Body of pancreas (tissue), 4 donors: Measurements from ENCODE around the gene PCGF5. TPM values are rescaled to one million over a fixed set of nuclear protein-coding genes. Genes with fewer than 3 reads are reported as not detected.
"Not testable (repeated sequence)": the region's sequence is repeated elsewhere in the genome, so short reads cannot be mapped to it uniquely, and the experiment has no call there.

ENCODE experiments used
- ATAC-seq: fragments of 150-250 bp; one replicate; pipeline ENCODE4 v1.9.1; 2016
- DNase-seq, 4 donors: peaks; one replicate each; pipeline ENCODE4 v3.0.0-alpha.2; 2019
- H3K27ac ChIP-seq, 4 donors: fragments of 200-600 bp; sonication (generic); 1 replicate in 3 of 4; 2 replicates in 1 of 4; pipeline versions ENCODE4 v1.5.1 to v1.6.1; 2016 to 2019; ENCODE audit warnings: mild to moderate bottlenecking in 1 of 4, mixed read lengths in 1 of 4, moderate library complexity in 1 of 4
- H3K27me3 ChIP-seq, 2 donors: fragments of 200-600 bp; sonication (generic); one replicate each; pipeline ENCODE4 v1.6.0; 2016; ENCODE audit warnings: mild to moderate bottlenecking in 1 of 2
- H3K36me3 ChIP-seq, 2 donors: fragments of 200-600 bp; sonication (generic); replicated peaks in 1 of 2; 2 replicates each; pipeline ENCODE4 v1.5.1; 2016; ENCODE audit warnings: low read depth in 2 of 2; ENCODE audit not compliant: insufficient read depth in 1 of 2
- H3K4me1 ChIP-seq: fragments of 200-600 bp; sonication (generic); one replicate; pipeline ENCODE4 v1.6.0; 2016
- H3K4me3 ChIP-seq, 2 donors: fragments of 200-600 bp; sonication (generic); 1 replicate in 1 of 2; 2 replicates in 1 of 2; pipeline ENCODE4 v1.5.1; 2016 to 2019
- H3K9me3 ChIP-seq, 3 donors: fragments of 200-600 bp; sonication (generic); 1 replicate in 2 of 3; 2 replicates in 1 of 3; pipeline ENCODE4 v1.5.1; 2016
- CTCF ChIP-seq, 7 experiments: fragments of 450-650 bp in 4 of 7; fragments of 200-600 bp in 3 of 7; sonication (generic) in 3 of 7; IDR thresholded peaks; one replicate each; pipeline ENCODE4 v1.5.1; 2016 to 2019; ENCODE audit warnings: antibody characterized with exemption in 7 of 7
- POLR2A ChIP-seq, 3 donors: fragments of 450-650 bp; IDR thresholded peaks; one replicate each; pipeline ENCODE4 v1.6.1; 2016; ENCODE audit warnings: antibody characterized with exemption in 3 of 3, mild to moderate bottlenecking in 2 of 3
- WGBS, 2 donors: methylation state at CpG; one replicate each; pipeline ENCODE4 v1.1.5; 2017; 5-methylcytosine and 5-hydroxymethylcytosine counted together
- intact Hi-C: fragments of 100-400 bp; cut with DNase I; formaldehyde crosslinking; loops from one replicate; pipeline ENCODE4 v1.15.1; 2023
- total RNA-seq, 2 donors: library from RNA; depleted of rRNA; stranded (reverse); fragments of >200 nt; gene quantifications; one replicate each; pipeline ENCODE4 v1.1.0, GENCODE V29; 2016

Gene PCGF5
- total RNA-seq, 2 donors from 2014 or later, result 25.7 to 33.3 TPM

GRCh38 chr10:91295346-91295745 lies 74.9 kb downstream of the PCGF5 start:
- Histone ChIP-seq H3K36me3 (no peaks in the 10 kb centered on the region), H3K9me3 (no peaks in the 10 kb centered on the region), H3K4me3 (no peak overlapping the region), H3K4me1 (peaks cover 13% of the 10 kb centered on the region), H3K27ac (no peak overlapping the region), H3K27me3 (no peaks in the 10 kb centered on the region)
- whole genome bisulfite sequencing, 2 donors, result 78 to 79% methylated on average over 6 of the region's 6 CpGs
- intact Hi-C loops, result no loop called here
- no peak for TF ChIP-seq POLR2A (IDR thresholded peaks at IDR 0.05)
- TF ChIP-seq CTCF (IDR thresholded peaks at IDR 0.05), result no peak
- no peak for DNase-seq
- ATAC-seq, result no peak

DNA sequence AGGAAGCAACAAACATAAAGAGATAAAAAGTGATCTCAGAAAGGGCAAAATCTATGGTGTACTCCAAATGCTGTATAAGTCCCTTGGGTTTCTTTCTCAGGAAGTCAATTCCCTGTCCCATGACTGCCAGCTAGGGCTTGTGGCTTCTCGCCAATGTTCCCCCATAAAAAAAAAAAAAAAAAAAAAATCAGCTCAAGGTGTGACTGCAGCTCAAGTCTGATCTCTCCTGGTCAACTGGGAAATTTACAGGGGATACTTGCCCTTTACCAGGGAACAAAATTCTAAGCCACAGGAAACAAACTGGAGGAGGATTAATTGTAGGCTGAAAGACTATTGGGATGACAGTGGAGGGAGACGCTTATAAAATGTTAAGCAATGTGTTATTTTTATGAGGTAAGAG lies 76.0 kb downstream of the PCGF5 start:
- H3K27me3 ChIP-seq, result no peaks in the 10 kb centered on the region
- no peak for TF ChIP-seq CTCF (IDR thresholded peaks at IDR 0.05)
- no peak for TF ChIP-seq POLR2A (IDR thresholded peaks at IDR 0.05)
- no peak overlapping the region for H3K4me3 ChIP-seq
- intact Hi-C loops, result no loop called here
- H3K9me3 ChIP-seq, result no peaks in the 10 kb centered on the region
- no peaks in the 10 kb centered on the region for H3K36me3 ChIP-seq
- WGBS, 2 donors, result 60 to 63% methylated on average over 2 of the region's 2 CpGs
- H3K4me1 ChIP-seq, result peaks cover 13% of the 10 kb centered on the region
- no peak overlapping the region for H3K27ac ChIP-seq
- no peak for DNase-seq
- ATAC-seq, result no peak

DNA sequence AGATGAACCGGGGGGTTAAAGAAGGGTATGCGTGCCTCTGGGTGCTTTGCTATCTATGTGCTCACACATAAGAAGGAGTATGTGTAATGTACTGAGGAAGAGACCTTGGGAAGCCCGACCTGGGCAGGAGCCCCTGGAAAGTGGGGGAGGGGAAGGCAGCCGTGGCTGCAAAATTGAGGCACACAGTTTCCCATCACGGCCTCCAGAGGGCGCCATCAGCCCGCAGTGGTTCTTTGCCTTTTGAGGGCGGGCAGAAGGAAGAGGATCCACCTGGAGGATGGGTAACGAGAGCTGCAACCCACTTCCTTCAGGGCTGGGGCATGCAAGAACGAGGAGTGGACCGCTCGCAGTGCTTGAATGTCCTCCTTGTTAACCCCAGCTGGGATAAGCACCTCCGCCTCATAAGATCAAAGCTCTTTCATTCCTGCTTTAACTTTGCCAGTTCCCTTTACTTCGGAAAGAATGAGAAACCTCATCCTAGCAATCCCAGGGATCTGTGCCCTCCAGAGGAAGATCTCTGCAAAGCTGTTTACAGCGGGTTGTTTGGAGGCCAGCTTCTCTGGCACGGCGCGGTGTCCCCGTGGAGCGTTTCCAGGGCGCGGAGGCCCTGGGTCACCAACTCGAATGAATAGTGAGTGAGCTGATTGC lies 77.9 kb downstream of the PCGF5 start:
- WGBS, 2 donors, result 4 to 12% methylated on average over 10 to 23 of the region's 23 CpGs
- Histone ChIP-seq H3K27me3 (no peaks in the 10 kb centered on the region), H3K9me3 (no peaks in the 10 kb centered on the region), H3K4me3 (peak overlapping the region in 1 of 2 donors; percentile 5), H3K27ac (peak overlapping the region in 1 of 4 donors; percentile 12), H3K36me3 (no peaks in the 10 kb centered on the region), H3K4me1 (peaks cover 13% of the 10 kb centered on the region)
- intact Hi-C loops, result no loop called here
- DNase-seq, result peak; percentile 63 to 79 (median 70)
- peak; percentile 77 for ATAC-seq
- TF ChIP-seq POLR2A (IDR thresholded peaks at IDR 0.05), result no peak
- peak; percentile 74 to 95 (median 80) for TF ChIP-seq CTCF (IDR thresholded peaks at IDR 0.05)

DNA sequence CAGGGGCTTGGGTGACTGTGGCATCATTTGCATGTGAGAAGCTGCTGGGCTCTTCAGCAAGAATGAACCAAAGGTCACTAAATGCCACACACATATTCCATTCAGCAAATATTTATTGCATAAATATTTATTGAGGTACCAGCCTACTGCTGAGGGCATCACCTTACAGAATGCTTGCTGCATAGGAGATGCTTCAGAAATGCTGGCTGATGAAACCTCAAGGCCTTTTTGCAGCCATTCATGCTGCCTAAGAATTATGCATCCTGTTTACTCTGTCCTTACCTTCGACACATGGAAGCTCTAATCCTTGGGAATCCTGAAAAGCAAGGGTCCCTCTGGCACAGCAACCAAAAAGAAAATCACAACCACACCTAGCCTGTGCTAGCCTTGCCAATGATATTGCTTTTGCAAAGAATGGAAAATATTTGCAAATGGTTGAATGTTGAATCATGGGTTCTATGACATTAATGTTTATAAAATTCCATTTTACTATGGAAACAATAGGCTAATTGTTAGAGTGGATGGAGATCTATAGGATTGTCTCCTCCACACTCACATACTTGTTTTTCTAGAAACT lies 79.6 kb downstream of the PCGF5 start:
- WGBS, 2 donors, result 76 to 85% methylated on average over 1 of the region's 1 CpG
- ATAC-seq, result no peak
- H3K4me3 ChIP-seq, result no peak overlapping the region
- no peak for DNase-seq
- no peaks in the 10 kb centered on the region for H3K36me3 ChIP-seq
- H3K9me3 ChIP-seq, result no peaks in the 10 kb centered on the region
- H3K4me1 ChIP-seq, result peaks cover 13% of the 10 kb centered on the region
- intact Hi-C loops, result no loop called here
- no peak overlapping the region for H3K27ac ChIP-seq
- no peaks in the 10 kb centered on the region for H3K27me3 ChIP-seq
- TF ChIP-seq CTCF (IDR thresholded peaks at IDR 0.05) (no peak), POLR2A (IDR thresholded peaks at IDR 0.05) (no peak)

DNA sequence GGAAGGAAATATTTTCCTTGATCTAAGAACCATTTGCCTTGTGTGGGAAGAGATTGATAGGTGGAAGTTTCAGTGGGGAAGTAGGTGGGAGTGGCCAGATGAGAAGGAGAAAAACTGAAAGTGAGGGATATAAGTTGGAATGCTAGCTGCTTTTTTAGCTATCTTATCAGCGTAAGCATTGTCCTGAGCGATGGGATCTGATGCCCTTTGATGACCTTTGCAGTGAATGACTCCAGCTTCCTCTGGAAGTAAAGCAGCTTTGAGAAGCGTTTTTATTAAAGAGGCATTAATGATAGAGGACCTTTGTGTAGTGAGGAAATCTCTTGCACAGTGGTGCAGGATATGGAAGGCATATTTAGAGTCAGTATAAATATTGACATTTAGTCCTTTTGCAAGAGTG lies 82.5 kb downstream of the PCGF5 start:
- H3K27ac ChIP-seq, intact Hi-C loops, H3K27me3 ChIP-seq, ATAC-seq, H3K9me3 ChIP-seq, H3K4me3 ChIP-seq, DNase-seq, H3K36me3 ChIP-seq: not testable (repeated sequence)
- peaks cover 10% of the 10 kb centered on the region for H3K4me1 ChIP-seq
- 66 to 69% methylated on average over 3 of the region's 3 CpGs for WGBS, 2 donors

DNA sequence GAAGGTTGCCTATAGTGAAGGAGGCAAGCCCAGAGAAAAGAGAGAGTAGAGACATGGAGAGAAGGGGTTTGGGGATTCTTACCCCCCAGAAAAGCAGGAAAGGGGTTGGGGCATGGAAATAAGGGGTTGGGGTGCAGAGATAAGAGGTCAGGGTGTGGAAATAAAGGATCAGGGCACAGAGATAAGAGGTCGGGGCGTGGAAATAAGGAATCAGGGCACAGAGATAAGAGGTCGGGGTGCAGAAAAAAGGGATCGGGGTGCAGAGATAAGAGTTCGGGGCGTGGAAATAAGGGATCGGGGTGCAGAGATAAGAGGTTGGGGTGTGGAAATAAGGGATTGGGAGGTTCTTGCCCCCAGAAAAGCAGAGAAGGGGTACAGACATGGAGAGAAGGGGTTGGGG lies 85.5 kb downstream of the PCGF5 start:
- ATAC-seq, H3K27ac ChIP-seq, H3K9me3 ChIP-seq, H3K4me1 ChIP-seq, DNase-seq, H3K36me3 ChIP-seq, H3K4me3 ChIP-seq, H3K27me3 ChIP-seq, intact Hi-C loops: not testable (repeated sequence)
- WGBS, 2 donors, result 58 to 71% methylated on average over 7 of the region's 7 CpGs
